GM12864 (cell line): ENCODE results near the gene C4orf36.

Source experiments
- DNase-seq: peaks from one replicate; pipeline ENCODE4 v3.0.0-alpha.2; 2011; ENCODE audit warnings: low read depth
- H3K4me3 ChIP-seq: 2 replicates; pipeline ENCODE4 v1.5.1; 2011; ENCODE audit warnings: mild to moderate bottlenecking, low read depth, low read length, control low read depth
- TF ChIP-seq, protein P1 (sequence below): IDR thresholded peaks from 2 replicates; pipeline ENCODE4 v1.5.1; 2011; ENCODE audit warnings: low read depth, mild to moderate bottlenecking, moderate library complexity, low read length, control low read depth, inconsistent platforms; ENCODE audit errors: missing control alignments

Gene C4orf36

DNA sequence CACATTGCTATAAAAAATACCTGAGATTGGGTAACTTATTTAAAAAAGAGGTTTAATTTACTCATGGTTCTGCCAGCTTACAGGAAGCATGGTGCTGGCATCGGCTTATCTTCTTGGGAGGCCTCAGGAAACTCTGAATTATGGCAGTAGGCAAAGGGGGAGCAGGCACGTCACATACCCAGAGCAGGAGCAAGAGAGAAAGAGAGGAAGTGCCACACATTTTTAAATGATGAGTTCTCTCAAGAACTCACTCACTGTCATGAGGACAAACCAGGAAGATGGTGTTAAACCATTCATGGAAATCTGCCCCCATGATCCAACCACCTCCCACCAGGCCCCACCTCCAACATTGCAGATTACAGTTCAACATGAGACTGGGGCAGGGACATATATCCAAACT is 32.6 kb upstream of the C4orf36 start:
- no peak overlapping the region for H3K4me3 ChIP-seq

DNA sequence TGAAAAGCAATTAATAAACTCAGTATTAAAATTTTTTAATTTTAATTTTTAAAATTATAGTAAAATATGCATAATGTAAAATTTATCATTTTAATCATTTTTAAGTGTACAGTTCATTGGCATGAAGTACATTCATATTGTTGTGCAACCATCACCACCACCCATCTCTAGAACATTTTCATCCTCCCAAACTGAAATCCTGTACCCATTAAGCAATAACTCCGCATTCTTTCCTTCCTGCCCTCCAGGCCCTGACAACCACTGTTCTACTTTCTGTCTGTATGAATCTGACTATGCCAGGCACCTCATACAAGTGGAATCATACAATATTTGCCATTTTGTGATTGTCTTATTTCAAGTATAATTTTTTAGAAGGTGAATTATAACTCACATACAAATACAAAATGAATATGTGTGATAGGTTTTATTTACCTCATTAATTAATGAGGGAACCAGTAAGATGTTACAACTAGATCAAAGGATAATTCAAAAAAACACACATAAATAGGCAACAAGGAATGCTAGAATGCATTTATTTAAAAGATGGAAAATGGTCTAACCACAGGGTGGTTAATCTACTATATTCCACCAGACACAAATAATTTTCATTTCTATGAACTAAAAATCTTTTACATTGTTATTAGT is 29.5 kb upstream of the C4orf36 start:
- DNase-seq: no peak
- TF ChIP-seq, protein P1, sequence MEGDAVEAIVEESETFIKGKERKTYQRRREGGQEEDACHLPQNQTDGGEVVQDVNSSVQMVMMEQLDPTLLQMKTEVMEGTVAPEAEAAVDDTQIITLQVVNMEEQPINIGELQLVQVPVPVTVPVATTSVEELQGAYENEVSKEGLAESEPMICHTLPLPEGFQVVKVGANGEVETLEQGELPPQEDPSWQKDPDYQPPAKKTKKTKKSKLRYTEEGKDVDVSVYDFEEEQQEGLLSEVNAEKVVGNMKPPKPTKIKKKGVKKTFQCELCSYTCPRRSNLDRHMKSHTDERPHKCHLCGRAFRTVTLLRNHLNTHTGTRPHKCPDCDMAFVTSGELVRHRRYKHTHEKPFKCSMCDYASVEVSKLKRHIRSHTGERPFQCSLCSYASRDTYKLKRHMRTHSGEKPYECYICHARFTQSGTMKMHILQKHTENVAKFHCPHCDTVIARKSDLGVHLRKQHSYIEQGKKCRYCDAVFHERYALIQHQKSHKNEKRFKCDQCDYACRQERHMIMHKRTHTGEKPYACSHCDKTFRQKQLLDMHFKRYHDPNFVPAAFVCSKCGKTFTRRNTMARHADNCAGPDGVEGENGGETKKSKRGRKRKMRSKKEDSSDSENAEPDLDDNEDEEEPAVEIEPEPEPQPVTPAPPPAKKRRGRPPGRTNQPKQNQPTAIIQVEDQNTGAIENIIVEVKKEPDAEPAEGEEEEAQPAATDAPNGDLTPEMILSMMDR: no peak
- no peak overlapping the region for H3K4me3 ChIP-seq

More for the DNA sequence above, 32.6 kb upstream of the C4orf36 start:
- TF ChIP-seq, protein P1: no peak
- no peak for DNase-seq

DNA sequence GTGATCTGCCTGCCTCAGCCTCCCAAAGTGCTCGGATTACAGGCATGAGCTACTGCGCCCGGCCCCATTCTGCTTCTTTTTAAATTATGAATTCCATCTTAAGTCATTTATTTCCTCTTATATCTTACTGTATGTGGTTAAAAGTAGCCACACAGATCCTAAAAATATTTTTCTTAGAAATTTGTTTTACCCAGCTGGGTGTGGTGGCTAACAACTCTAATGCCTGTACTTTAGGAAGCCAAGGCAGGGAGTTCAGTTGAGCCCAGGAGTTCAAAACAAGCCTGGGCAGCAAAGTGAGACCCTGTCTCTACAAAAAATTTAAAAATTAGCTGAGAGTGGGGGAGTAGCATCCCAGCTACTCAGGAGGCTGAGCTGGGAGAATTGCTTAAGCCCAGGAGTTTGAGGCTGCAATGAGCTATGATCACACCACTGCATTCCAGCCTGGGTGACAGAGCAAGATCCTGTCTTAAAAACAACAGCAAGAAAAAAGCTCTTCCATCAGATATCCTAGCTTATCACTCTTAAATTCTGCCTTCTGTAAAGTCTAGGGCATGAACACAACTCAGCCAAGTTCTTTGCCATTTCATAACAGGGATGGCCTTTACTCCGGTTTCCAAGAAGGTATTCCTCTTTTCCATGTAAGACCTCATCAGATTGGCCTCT is 27.5 kb upstream of the C4orf36 start:
- no peak overlapping the region for H3K4me3 ChIP-seq
- TF ChIP-seq, protein P1: no peak
- DNase-seq: no peak

DNA sequence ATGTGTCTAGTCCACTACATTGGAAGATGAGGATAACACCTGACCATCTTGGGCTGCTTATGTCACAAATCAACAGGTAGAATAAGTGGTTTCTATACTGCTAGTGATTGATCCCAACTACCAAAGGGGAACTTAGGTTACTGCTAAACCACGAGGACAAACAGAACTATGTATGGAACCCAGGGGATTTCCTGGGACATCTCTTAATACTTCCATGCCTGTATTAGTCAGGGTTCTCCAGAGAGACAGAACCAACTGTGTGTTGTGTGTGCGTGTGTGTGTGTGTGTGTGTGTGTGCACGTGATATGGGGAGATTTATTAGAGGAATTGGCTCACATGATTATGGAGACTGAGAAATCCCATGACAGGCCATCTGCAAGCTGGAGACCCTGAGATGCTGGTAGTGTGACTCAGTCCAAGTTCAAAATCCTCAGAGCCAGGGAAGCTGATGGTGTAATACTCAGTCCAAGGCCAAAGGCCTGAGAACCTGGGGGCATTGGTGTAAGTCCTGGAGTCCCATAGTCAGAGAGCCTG is 26.4 kb upstream of the C4orf36 start:
- no peak overlapping the region for H3K4me3 ChIP-seq
- TF ChIP-seq, protein P1: no peak
- no peak for DNase-seq

DNA sequence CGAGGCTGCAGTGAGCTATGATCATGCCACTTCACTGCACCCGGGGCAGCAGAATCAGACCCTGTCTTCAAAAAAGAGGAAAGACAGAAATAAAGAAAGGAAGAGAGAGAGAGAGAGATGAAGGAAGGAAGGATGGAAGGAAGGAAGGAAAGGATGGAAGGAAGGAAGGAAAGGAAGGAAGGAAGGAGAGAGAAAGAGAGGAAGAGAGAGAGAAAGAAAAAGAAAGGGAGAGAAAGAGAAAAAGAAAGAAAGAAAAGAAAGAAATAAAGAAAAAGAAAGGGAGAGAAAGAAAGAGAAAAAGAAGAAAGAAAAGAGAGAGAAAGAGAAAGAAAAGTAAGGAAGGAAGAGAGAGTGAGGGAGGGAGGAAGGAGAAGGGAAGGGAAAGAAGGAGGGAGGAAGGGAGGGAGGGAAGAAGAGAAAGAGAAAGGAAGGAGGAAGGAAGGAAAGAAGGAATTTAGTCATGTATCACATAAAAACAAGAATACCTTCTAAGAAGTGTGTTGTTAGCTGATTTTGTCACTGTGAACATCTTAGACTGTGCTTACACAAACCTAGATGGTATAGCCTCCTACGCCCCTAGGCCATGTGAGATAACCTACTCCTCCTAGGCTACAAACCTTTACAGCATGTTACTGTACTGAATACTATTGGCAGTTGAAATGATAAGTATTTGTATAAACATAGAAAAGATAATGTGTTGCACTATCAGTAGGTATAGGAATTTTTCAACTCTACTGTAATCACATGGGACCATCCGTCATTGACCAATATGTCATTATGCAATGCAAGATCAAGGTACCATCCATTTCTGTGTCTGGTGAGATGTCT is 25.2 kb upstream of the C4orf36 start:
- TF ChIP-seq, protein P1: no peak
- H3K4me3 ChIP-seq: no peak overlapping the region
- DNase-seq: no peak

DNA sequence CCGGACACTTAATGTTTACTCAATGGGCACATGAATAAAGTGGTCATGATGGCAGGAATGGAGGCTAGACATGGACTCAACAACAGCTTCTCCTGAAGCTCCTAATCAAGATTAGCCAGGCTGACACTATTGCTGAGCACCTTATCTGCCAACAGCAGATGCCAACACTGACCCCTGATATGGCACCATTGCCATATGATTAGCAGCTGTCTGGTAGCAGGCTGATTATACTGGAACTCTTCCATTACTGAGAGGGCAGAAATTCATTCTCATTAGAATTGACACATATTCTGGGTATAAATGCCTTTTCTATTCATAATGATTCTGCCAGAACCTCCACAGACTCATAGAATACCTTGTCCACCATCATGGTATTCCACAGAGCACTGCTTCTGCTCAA is 24.2 kb upstream of the C4orf36 start:
- no peak overlapping the region for H3K4me3 ChIP-seq
- no peak for DNase-seq
- TF ChIP-seq, protein P1: no peak
